HG03159 (cell line): ENCODE results near the gene RABL6.
"Not testable (repeated sequence)": the region's sequence is repeated elsewhere in the genome, so short reads cannot be mapped to it uniquely, and the experiment has no call there.

ENCODE experiments used
- ATAC-seq: cut with Tn5 transposase; IDR thresholded peaks from one replicate; pipeline ENCODE4 v1.9.1; 2021; ENCODE audit warnings: mild to moderate bottlenecking, moderate library complexity; ENCODE audit not compliant: unreplicated experiment

RABL6 gene

DNA sequence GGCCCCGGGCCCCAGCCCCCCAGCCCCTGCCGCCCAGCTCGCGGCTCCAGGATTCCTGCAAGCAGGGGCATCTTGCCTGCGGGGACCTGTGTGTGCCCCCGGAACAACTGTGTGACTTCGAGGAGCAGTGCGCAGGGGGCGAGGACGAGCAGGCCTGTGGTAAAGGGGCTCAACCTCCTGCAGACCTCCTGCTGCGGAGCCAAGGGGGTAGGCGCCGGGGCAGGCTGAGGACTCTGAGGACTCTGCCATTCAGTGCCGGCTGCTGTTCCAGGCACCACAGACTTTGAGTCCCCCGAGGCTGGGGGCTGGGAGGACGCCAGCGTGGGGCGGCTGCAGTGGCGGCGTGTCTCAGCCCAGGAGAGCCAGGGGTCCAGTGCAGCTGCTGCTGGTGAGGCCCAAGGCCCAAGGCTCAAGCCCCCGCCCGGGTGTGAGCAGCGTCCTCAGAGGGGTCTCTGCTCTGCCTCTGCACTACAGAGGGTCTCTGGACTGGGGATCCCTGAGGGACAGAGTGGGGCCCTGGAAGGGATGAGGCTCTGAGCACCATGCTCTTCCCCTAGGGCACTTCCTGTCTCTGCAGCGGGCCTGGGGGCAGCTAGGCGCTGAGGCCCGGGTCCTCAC is 47.8 kb downstream of the RABL6 start:
- ATAC-seq: no peak

DNA sequence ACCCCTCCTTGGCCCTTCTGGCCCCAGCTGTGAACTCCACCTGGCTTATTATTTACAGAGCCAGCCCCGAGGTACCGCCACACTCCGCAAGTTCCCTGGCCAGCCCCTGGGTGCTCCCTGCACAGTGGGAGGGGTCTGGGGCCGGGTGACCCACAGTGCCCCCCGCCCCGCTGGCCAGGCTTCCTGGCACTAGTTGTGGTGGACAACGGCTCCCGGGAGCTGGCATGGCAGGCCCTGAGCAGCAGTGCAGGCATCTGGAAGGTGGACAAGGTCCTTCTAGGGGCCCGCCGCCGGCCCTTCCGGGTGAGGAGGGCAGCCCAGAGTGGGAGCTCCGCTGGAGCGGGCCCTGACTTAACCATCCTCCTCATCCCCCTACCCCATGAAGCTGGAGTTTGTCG is 48.3 kb downstream of the RABL6 start:
- no peak for ATAC-seq

GRCh38 chr9:136856541-136857141 is 48.9 kb downstream of the RABL6 start:
- no peak for ATAC-seq

GRCh38 chr9:136857166-136857565 is 49.4 kb downstream of the RABL6 start:
- ATAC-seq: no peak

DNA sequence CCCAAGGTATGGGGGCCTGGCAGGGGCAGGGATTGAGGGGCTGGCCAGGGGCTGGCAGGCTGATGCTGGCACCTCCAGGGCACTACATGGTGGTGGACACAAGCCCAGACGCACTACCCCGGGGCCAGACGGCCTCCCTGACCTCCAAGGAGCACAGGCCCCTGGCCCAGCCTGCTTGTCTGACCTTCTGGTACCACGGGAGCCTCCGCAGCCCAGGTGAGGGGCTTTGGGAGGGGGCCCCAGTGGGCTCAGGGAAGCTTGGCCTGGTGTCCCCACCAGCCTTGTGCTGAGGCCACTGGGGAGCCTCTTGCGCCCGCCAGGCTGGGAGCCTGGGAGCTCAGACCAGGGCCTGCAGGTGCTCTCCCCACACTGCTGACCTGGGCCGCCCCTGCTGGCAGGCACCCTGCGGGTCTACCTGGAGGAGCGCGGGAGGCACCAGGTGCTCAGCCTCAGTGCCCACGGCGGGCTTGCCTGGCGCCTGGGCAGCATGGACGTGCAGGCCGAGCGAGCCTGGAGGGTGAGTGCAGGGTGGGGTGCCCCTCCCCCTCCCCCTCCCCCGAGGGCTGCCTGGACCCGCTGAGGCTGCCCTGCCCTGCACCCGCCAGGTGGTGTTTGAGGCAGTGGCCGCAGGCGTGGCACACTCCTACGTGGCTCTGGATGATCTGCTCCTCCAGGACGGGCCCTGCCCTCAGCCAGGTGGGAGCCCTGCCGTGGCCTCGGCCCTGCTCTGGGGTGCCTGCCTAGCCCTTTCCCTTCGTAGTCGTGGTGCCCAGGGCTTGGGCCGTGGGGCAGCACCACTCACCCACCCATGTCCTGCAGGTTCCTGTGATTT is 50.0 kb downstream of the RABL6 start:
- ATAC-seq: no peak

- ATAC-seq: no peak
Observed at GRCh38 chr9:136858452-136858843, 50.7 kb downstream of the RABL6 start.

- no peak for ATAC-seq
Observed at GRCh38 chr9:136858844-136859757, 51.4 kb downstream of the RABL6 start.

GRCh38 chr9:136860529-136860928 is 52.8 kb downstream of the RABL6 start:
- no peak for ATAC-seq

GRCh38 chr9:136860933-136861873 is 53.5 kb downstream of the RABL6 start:
- no peak for ATAC-seq

DNA sequence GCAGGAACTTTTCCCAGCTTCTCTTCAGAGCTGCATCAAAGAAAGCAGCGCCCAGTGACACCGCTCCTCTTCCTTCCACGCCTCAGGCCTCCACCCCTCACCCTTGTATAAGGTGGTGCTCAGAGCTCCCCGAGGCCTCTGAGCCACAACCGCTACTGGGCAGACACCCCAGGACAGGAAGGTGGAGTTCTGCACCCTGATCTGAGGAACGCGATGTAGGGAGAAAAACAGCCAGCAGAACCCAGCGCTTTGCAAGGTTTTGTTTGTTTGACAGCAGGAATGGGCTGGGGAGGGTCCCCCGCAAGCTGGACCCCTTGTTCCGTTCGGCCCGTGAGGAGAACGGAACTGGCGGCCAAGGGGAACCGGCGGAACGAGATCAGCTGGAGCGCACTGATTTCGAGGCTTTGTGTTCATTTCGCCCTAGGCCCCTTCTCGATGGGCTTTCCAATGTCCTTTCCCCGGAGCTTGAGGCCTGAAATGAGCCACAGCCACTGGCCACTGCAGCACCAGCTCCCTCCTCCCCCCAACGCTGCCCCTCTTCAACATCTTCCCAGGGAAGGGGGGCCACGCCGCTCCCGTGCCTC is 54.2 kb downstream of the RABL6 start:
- ATAC-seq: no peak

DNA sequence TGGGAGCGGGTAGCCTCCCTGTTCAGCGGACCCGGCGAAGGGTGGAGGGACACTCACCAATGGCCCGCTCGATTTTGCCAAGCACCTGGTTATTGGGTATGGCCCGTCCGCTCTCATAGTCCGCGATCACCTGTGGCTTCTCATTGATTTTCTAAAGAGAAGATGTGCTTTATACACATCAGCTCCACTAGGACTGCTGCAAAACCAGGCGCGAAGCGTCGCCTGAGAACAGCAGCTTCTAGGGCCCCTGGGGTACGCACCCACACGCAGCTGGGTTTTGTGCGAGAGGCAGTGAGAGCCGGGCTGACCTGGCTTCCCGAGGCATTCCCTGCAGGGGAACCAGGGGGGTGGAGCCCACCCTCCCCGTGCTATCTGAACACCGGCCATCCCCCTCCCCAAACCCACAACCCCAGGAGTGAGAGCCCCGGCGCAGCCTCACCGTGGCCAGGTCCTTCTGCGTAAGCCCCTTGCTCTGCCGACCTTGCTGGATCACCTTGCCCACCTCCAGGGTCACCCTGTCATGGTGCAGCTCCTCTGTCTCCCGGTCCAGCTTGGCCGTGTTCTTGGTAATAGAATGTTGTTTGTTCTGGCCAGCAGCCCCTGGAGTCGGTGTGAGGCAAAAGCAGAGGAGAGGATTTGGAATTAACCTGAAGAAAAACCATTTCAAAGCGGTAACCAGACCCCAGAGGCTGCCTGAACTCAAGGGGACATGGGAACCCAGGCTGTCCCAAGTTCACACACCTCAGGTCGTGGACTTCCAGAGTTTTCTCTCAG is 55.3 kb downstream of the RABL6 start:
- ATAC-seq: no peak

DNA sequence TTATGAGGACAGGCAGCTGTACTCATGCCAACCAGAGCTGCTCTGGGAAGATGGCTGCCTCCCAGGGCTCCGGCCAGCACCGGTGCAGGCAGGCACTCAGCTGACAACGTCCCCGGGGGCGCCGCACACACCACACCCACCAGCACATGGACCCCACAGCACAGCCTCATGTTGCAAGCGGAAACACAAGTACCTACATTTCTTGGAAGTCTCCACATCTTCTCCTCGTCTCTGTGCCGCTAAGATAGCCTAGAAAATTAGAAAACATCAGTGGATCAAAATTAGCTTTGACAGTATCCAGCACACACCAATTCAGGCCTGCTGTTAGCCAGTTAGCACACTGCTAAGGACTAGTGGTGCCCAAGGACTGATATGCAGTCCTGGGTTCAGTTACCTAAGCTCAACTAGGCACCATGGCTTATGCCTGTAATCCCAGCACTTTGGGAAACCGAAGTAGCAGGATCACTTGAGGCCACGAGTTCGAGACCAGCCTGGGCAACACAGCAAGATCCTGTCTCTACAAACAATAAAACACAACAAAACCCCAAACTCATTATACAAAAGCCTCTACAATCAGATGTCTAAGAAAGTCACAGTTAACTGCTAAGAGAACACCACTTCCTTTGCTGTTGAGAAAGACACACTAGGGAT is 56.0 kb downstream of the RABL6 start:
- no peak for ATAC-seq

GRCh38 chr9:136865041-136865767 is 57.5 kb downstream of the RABL6 start:
- ATAC-seq: no peak

GRCh38 chr9:136865768-136866103 is 58.0 kb downstream of the RABL6 start:
- no peak for ATAC-seq

- not testable (repeated sequence) for ATAC-seq
Observed at GRCh38 chr9:136866898-136867421, 59.2 kb downstream of the RABL6 start.

DNA sequence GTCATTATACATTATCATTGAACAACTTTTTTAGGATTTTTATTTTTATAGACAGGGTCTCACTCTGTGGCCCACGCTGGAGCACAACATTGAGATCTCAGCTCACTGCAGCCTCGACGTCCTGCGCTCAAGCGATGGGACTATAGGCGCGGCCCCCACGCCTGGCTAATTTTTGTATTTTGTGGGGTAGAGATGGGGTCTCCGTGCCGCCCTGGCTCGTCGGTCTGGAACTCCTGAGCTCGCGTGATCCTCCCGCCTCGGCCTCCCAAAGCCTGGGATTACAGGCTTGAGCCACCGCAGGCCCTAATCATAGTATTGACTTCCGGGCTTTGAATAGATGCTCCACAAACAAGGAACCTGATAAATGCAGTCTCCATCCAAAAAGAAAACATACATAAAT is 59.7 kb downstream of the RABL6 start:
- ATAC-seq: no peak

DNA sequence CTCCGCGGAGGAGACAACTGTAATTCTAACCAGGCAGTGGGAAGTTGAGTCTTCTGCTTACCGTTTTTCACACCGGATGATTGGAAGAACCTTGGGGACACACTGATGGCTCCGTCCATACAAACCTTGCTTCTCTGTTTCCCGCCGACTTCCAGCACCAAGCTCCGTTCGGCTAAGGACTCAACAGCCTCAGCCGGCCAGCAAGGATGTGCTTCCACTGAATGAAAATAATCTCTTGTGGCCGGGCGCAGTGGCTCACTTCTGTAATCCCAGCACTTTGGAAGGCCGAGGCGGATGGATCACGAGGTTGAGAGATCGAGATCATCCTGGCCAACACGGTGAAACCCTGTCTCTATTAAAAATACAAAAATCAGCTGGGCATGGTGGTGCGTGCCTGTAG is 60.2 kb downstream of the RABL6 start:
- no peak for ATAC-seq

- no peak for ATAC-seq
Observed at GRCh38 chr9:136868644-136869043, 60.9 kb downstream of the RABL6 start.
